ENCODE results near the gene SPEG. TPM values are rescaled to one million over a fixed set of nuclear protein-coding genes. Genes with fewer than 3 reads are reported as not detected.

SPEG gene
- total and polyA plus RNA-seq, 2 of the 13 experiments (the other 11 are each of a cell fraction or from before 2014, with no cell fraction given) = 0.18 to 0.24 TPM

DNA sequence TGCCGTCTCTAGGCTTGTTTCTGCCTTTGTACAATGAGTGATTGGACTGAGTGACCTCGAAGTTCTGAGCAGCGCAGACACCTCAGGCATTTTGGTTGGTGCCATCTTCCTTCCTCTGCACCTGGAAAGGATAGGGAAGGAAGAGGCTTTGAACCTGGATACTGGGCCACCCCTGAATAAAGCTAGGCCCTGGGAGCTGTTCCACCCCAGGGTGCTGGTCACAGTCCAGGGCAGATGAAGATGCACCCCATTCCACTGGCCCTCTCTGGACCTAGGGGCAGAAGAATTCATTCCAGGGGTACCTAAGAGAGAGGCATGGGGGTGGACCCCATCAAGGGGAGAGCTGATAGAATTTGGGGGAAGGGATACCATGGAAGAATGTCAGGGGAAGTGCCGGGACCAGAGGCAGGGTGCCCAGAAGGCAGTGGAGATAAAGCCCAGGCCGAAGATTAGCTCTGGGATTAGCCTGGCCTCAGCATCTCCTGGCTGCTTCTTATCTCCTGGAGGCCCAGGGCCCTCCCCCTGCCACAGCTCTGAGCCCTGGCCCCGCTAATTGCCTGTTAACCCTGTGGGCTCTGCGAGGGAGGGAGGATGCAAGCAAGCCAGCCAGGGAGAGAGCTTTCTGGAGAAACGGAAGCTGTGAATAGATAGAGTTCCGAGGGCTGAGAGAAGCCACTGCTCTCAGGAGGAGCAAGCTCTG is 91.0 kb downstream of the SPEG start:
- 19% methylated on average over 9 of the region's 9 CpGs for WGBS (ENCODE audit: low lambda C conversion rate)
- Histone ChIP-seq H3K27me3 (ENCODE audit: control insufficient read depth in 1 of 2, insufficient read depth in 2 of 2, low read length in 2 of 2) (peaks cover 29 to 94% of the 10 kb centered on the region in 2 experiments), H3K27ac (ENCODE audit: extremely low read length, insufficient read depth, low read length) (no peak overlapping the region), H3K79me2 (ENCODE audit: insufficient read depth, low read length) (no peaks in the 10 kb centered on the region), H4K20me1 (ENCODE audit: insufficient read depth, low read length) (no peaks in the 10 kb centered on the region), H3K9me3 (ENCODE audit: low read length) (no peaks in the 10 kb centered on the region), H3K36me3 (replicated peaks in 1 of 2; ENCODE audit: control insufficient read depth in 1 of 2, insufficient read depth in 2 of 2, low read length in 2 of 2) (no peaks in the 10 kb centered on the region), H2AFZ (ENCODE audit: low read length) (no peak overlapping the region), H3K9ac (ENCODE audit: insufficient read depth, low read depth, low read length) (no peak overlapping the region), H3K4me3 (replicated peaks in 1 of 3; ENCODE audit: insufficient read depth in 1 of 3, low read depth in 2 of 3, low read length in 3 of 3) (no peak overlapping the region), H3K4me2 (ENCODE audit: low read depth, low read length) (no peak overlapping the region), H3K4me1 (ENCODE audit: insufficient read depth, low read length) (peaks cover 28% of the 10 kb centered on the region)
- in situ Hi-C loops (cut with HindIII; ENCODE audit: extremely low pct_ligation_motif_present, low pct_unique_long_range_greater_than_20kb) = loop anchor here (10.0 kb wide), 1 partner anchor 51 kb away; no protein-coding TSS in a partner anchor
- intact Hi-C loops (cut with micrococcal nuclease; ENCODE audit: unreplicated experiment) = no loop called here
- ChIA-PET CTCF (ENCODE audit: low intra/inter-chr PET ratio, low total read pairs) (no interaction called here), POLR2A (interaction anchor here (1.3 kb wide), 1 partner anchor 31 kb away, joined by 3 read pairs; no protein-coding TSS in a partner anchor)
- BruUV-seq (replicated peaks) = no TSS peak
- no peak for FAIRE-seq
- ATAC-seq = no peak
- no peak for DNase-seq (ENCODE audit: low spot score)
- TF ChIP-seq ZNF543 (CRISPR knock-in tag; IDR thresholded peaks at IDR 0.05) (no peak), ZNF678 (CRISPR knock-in tag; IDR thresholded peaks at IDR 0.05) (no peak), RFX1 (IDR thresholded peaks at IDR 0.05) (no peak), CC2D1A (CRISPR knock-in tag; IDR thresholded peaks at IDR 0.05) (no peak), ZNF747 (CRISPR knock-in tag; IDR thresholded peaks at IDR 0.05; ENCODE audit: borderline replicate concordance) (no peak), ZBTB20 (CRISPR knock-in tag; IDR thresholded peaks at IDR 0.05; ENCODE audit: borderline replicate concordance, low read depth) (no peak), RBAK (CRISPR knock-in tag; IDR thresholded peaks at IDR 0.05) (no peak), TCF7 (IDR thresholded peaks at IDR 0.05; ENCODE audit: low read depth) (no peak), ZMYM2 (CRISPR knock-in tag; IDR thresholded peaks at IDR 0.05) (no peak), ZNF703 (CRISPR knock-in tag; IDR thresholded peaks at IDR 0.05; ENCODE audit: borderline replicate concordance) (no peak)
- TF ChIP-seq, protein P1, sequence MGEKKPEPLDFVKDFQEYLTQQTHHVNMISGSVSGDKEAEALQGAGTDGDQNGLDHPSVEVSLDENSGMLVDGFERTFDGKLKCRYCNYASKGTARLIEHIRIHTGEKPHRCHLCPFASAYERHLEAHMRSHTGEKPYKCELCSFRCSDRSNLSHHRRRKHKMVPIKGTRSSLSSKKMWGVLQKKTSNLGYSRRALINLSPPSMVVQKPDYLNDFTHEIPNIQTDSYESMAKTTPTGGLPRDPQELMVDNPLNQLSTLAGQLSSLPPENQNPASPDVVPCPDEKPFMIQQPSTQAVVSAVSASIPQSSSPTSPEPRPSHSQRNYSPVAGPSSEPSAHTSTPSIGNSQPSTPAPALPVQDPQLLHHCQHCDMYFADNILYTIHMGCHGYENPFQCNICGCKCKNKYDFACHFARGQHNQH (CRISPR knock-in tag; IDR thresholded peaks at IDR 0.05) = no peak
- TF ChIP-seq, protein P2, sequence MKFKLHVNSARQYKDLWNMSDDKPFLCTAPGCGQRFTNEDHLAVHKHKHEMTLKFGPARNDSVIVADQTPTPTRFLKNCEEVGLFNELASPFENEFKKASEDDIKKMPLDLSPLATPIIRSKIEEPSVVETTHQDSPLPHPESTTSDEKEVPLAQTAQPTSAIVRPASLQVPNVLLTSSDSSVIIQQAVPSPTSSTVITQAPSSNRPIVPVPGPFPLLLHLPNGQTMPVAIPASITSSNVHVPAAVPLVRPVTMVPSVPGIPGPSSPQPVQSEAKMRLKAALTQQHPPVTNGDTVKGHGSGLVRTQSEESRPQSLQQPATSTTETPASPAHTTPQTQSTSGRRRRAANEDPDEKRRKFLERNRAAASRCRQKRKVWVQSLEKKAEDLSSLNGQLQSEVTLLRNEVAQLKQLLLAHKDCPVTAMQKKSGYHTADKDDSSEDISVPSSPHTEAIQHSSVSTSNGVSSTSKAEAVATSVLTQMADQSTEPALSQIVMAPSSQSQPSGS (CRISPR knock-in tag; IDR thresholded peaks at IDR 0.05) = no peak
- TF ChIP-seq, protein P3, sequence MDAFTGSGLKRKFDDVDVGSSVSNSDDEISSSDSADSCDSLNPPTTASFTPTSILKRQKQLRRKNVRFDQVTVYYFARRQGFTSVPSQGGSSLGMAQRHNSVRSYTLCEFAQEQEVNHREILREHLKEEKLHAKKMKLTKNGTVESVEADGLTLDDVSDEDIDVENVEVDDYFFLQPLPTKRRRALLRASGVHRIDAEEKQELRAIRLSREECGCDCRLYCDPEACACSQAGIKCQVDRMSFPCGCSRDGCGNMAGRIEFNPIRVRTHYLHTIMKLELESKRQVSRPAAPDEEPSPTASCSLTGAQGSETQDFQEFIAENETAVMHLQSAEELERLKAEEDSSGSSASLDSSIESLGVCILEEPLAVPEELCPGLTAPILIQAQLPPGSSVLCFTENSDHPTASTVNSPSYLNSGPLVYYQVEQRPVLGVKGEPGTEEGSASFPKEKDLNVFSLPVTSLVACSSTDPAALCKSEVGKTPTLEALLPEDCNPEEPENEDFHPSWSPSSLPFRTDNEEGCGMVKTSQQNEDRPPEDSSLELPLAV (CRISPR knock-in tag; conservative IDR thresholded peaks at IDR 0.05; ENCODE audit: low read depth) = no peak
- TF ChIP-seq, protein P4, sequence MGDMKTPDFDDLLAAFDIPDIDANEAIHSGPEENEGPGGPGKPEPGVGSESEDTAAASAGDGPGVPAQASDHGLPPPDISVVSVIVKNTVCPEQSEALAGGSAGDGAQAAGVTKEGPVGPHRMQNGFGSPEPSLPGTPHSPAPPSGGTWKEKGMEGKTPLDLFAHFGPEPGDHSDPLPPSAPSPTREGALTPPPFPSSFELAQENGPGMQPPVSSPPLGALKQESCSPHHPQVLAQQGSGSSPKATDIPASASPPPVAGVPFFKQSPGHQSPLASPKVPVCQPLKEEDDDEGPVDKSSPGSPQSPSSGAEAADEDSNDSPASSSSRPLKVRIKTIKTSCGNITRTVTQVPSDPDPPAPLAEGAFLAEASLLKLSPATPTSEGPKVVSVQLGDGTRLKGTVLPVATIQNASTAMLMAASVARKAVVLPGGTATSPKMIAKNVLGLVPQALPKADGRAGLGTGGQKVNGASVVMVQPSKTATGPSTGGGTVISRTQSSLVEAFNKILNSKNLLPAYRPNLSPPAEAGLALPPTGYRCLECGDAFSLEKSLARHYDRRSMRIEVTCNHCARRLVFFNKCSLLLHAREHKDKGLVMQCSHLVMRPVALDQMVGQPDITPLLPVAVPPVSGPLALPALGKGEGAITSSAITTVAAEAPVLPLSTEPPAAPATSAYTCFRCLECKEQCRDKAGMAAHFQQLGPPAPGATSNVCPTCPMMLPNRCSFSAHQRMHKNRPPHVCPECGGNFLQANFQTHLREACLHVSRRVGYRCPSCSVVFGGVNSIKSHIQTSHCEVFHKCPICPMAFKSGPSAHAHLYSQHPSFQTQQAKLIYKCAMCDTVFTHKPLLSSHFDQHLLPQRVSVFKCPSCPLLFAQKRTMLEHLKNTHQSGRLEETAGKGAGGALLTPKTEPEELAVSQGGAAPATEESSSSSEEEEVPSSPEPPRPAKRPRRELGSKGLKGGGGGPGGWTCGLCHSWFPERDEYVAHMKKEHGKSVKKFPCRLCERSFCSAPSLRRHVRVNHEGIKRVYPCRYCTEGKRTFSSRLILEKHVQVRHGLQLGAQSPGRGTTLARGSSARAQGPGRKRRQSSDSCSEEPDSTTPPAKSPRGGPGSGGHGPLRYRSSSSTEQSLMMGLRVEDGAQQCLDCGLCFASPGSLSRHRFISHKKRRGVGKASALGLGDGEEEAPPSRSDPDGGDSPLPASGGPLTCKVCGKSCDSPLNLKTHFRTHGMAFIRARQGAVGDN (CRISPR knock-in tag; IDR thresholded peaks at IDR 0.05) = no peak
